ENCODE data around the gene POLG.

GRCh38 chr15:89358435-89358754 is 23.8 kb upstream of the POLG start:
- no peak for TF ChIP-seq MAZ (IDR thresholded peaks at IDR 0.05; ENCODE audit: borderline replicate concordance, low read depth, low read length)
- no peak for TF ChIP-seq MAZ (CRISPR knock-in tag; IDR thresholded peaks at IDR 0.05; ENCODE audit: low read depth)
- no peak for TF ChIP-seq REST (IDR thresholded peaks at IDR 0.05; ENCODE audit: borderline replicate concordance in 1 of 2, low read depth in 1 of 2, low read length in 2 of 2)
- no peak for TF ChIP-seq CTCF (CRISPR knock-in tag; IDR thresholded peaks at IDR 0.05)

Data from HepG2 (cell line).